Brain pericyte (primary cell): Measurements from ENCODE around the gene PAFAH1B1.
"Not testable (repeated sequence)": the region's sequence is repeated elsewhere in the genome, so short reads cannot be mapped to it uniquely, and the experiment has no call there.

Experiments
- DNase-seq: peaks from one replicate; pipeline ENCODE4 v3.0.0-alpha.2; 2012; ENCODE audit warnings: low read depth, low spot score

PAFAH1B1 gene

DNA sequence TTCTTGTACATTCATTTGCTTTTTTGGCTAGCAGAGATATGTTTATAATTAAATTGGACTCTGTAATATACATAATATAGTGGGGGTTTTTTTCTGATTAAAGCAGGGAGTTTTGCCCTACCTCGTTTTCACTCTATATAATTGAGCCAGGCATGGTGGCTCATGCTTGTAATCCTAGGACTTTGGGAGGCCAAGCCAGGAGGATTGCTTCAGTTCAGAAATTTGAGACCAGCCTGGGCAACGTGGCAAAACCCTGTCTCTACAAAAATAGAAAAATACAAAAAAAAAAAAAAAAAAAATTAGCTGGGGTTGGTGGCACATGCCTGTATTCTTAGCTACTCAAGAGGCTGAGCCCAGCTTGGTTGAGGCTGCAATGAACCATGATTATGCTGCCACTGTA lies 42.2 kb downstream of the PAFAH1B1 start:
- no peak for DNase-seq

- no peak for DNase-seq
These were observed 42.9 kb downstream of the PAFAH1B1 start for GRCh38 chr17:2636169-2636930.

- DNase-seq: no peak
These were observed 44.0 kb downstream of the PAFAH1B1 start for GRCh38 chr17:2637422-2637821.

DNA sequence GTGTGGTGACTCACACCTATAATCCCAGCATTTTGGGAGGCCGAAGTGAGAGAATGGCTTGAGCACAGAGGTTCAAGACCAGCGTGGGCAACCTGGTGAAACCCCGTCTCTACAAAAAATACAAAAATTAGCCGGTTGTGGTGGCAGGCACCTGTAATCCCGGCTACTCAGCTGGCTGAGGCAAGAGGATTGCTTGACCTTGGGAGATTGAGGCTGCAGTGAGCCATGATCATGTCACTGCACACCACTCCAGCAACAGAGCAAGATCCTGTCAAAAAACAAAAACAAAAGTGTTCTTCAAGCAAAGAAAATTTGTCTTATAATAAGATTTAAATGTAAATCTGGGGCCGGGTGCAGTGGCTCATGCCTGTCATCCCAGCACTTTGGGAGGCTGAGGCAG lies 51.5 kb downstream of the PAFAH1B1 start:
- no peak for DNase-seq

- DNase-seq: no peak
These were observed 54.5 kb downstream of the PAFAH1B1 start for GRCh38 chr17:2647957-2648356.

- no peak for DNase-seq
These were observed 55.7 kb downstream of the PAFAH1B1 start for GRCh38 chr17:2649191-2649590.

DNA sequence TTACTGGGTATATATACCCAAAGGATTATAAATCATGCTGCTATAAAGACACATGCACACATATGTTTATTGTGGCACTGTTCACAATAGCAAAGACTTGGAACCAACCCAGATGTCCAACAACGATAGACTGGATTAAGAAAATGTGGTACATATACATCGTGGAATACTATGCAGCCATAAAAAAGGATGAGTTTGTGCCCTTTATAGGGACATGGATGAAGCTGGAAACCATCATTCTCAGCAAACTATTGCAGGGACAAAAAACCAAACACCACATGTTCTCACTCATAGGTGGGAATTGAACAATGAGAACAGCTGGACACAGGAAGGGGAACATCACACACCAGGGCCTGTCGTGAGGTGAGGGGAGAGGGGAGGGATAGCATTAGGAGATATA lies 59.5 kb downstream of the PAFAH1B1 start:
- not testable (repeated sequence) for DNase-seq

DNA sequence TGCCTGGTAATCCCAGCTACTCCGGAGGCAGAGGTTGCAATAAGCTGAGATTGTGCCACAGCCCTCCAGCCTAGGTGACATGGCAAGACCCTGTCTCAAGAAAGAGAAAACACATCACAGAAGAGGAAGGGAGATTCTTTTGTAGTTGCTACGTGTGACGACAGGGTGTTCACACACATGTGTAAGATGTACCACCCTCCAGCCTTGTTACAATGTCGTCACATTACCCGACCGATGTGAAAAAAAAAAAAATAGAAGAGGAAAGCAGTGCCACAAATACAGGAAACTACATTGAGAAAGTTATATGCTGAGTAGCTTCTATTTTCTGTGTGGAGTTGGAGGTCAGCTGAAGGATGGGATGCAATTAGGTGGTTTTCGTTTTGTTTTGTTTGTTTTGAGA lies 62.1 kb downstream of the PAFAH1B1 start:
- no peak for DNase-seq

DNA sequence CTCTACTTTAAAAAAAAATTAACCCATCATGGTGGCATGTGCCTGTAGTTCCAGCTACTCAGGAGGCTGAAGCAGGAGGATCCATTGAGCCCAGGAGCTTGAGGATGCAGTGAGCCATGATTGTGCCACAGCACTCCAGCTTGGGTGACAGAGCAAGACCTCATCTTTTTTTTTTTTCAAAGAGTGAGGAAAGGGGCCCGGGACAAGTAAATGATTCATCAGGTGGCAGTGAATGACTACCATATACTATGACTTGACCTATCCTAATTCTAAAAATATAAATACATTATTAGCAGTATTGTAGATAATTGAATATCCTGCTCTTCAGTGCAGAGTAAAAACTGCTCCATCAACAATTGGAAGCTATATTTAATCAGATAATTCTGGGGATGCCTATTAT lies 62.8 kb downstream of the PAFAH1B1 start:
- no peak for DNase-seq

GRCh38 chr17:2659337-2659736 lies 65.9 kb downstream of the PAFAH1B1 start:
- DNase-seq: not testable (repeated sequence)

DNA sequence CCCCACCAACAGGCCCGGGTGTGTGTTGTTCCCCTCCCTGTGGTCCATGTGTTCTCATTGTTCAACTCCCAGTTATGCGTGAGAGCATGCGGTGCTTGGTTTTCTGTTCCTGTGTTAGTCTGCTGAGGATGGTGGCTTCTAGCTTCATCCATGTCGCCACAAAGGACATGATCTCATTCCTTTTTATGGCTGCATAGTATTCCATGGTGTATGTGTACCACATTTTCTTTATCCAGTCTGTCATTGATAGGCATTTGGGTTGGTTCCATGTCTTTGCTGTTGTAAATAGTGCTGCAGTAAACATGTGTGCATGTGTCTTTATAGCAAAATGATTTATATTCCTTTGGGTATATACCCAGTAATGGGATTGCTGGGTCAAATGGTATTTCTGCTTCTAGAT lies 67.0 kb downstream of the PAFAH1B1 start:
- not testable (repeated sequence) for DNase-seq

DNA sequence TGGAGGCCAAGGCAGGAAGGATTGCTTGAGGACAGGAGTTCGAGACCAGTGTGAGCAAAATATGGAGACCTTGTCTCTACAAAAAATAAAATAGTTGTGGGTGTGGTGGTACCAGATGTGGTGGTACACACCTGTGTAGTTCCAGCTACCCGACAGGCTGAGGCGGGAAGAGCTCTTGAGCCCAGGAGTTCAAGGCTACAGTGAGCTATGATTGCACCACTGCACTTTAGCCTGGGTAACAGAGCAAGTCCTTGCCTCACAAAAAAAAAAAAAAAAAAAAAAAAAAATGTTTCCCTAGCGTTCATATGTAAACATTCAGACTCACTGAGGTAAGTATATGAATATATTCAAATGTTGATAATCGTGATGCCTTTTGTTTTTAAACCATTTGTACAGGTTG lies 78.6 kb downstream of the PAFAH1B1 start:
- DNase-seq: no peak

- not testable (repeated sequence) for DNase-seq
These were observed 85.8 kb downstream of the PAFAH1B1 start for GRCh38 chr17:2679247-2679646.

- no peak for DNase-seq
These were observed 87.5 kb downstream of the PAFAH1B1 start for GRCh38 chr17:2680961-2681360.

- no peak for DNase-seq
These were observed 88.2 kb downstream of the PAFAH1B1 start for GRCh38 chr17:2681650-2682049.

DNA sequence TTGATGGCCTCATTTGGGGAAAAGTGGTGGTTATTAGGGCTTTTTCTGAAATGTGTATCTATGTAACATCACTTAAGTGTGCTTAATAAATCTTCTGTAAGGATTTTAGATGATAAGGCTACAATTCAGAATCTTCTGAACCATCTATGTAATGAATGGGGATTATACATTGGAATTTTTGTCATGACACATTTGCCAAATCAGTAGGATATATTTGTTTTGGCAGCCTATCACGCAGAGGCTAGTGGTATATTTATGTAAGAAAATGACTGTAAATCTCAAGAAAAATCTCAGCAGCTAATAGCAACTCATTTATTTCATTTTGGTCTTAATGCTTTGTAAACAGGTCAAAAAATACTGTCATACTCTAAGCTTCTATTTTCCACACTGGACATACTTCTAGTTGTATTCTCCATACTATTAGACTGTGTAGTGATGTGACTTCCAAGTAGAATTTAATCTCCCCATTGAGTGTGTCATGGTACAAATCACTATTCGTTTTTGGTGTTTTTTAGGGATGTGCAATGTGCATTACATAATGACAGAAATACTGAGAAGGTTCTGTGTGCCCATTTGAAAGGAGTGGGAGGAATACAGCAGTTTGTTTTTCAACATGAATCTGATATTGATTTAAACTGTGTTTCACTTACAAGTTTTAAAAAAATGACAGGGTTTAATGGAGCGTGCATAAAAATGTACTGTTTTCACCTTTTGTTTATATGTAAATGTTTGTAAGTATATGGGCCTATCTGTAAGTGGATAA lies 88.9 kb downstream of the PAFAH1B1 start:
- DNase-seq: no peak

- no peak for DNase-seq
These were observed 90.5 kb downstream of the PAFAH1B1 start for GRCh38 chr17:2683912-2684311.

- DNase-seq: no peak
These were observed 91.1 kb downstream of the PAFAH1B1 start for GRCh38 chr17:2684549-2684948.

DNA sequence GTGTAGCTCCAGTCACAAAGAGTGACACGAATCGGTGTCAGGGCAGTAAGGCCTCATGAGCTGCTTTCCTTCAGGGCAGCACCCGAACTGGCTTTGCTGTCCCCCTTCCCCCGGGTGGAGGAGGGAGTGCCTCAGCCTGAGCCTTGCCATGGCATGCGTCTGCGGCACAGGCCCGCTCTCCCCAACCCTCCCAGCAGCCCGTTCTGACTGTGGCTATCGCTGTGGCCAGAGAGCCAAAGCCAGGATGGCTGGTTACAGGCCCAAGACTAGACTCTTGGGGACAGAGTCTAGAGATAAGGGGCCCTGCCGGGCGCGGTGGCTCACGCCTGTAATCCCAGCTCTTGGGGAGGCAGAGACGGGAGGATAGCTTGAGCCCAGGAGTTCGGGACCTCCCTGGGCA lies 92.2 kb downstream of the PAFAH1B1 start:
- no peak for DNase-seq

DNA sequence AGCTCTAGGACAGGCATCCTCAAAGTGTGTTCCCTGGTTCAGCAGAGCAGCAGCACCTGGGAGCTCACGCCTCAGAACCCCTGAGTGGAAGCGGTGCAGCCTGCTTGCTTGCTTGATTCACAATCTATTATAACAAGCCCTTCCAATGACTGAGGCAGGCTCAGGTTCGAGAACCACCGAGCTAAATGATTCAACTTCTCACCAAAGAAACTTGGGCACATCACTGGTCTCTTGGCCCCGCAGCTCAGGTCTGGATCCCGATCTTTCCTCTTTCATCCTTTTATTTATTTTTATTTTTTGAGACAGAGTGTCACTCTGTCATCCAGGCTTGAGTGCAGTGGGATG lies 93.6 kb downstream of the PAFAH1B1 start:
- DNase-seq: no peak

- no peak for DNase-seq
These were observed 95.2 kb downstream of the PAFAH1B1 start for GRCh38 chr17:2688351-2689342.
